Peyer's patch (tissue), 4 donors: ENCODE data around the gene ZNF304.

Source experiments
- CTCF ChIP-seq, 6 experiments: fragments of 450-650 bp in 4 of 6; fragments of 200-600 bp in 2 of 6; sonication (generic) in 1 of 6; IDR thresholded peaks; one replicate each; pipeline ENCODE4 v1.5.1; 2017 to 2019; ENCODE audit warnings: antibody characterized with exemption in 6 of 6, mild to moderate bottlenecking in 3 of 6, moderate library complexity in 1 of 6
- POLR2A ChIP-seq, 2 donors: fragments of 450-650 bp; IDR thresholded peaks; one replicate each; pipeline ENCODE4 v1.5.1; 2017; ENCODE audit warnings: antibody characterized with exemption in 2 of 2, mild to moderate bottlenecking in 2 of 2, moderate library complexity in 2 of 2

GRCh38 chr19:57314146-57314545, 36.9 kb upstream of the ZNF304 start:
- TF ChIP-seq CTCF (IDR thresholded peaks at IDR 0.05) (no peak), POLR2A (IDR thresholded peaks at IDR 0.05) (no peak)
